DND-41 (cell line): ENCODE measurements around the gene SLC6A4.

Experiments
- ATAC-seq: fragments of 200-7000 bp; cut with Tn5 transposase; 3 replicates; pipeline ENCODE4 v1.9.1; 2021; ENCODE audit warnings: low read depth; ENCODE audit not compliant: insufficient read depth
- DNase-seq: peaks from one replicate; pipeline ENCODE4 v3.0.0-alpha.2; 2020
- H2AFZ ChIP-seq: 2 replicates; pipeline ENCODE4 v1.6.0; 2012; ENCODE audit warnings: low read depth, low read length
- H3K27ac ChIP-seq: 2 replicates; pipeline ENCODE4 v1.5.1; 2012; ENCODE audit warnings: low read length, inconsistent platforms
- H3K27me3 ChIP-seq: fragments of 200-600 bp; sonication (generic); 2 replicates; pipeline ENCODE4 v1.6.0; 2012; ENCODE audit warnings: low read length, mild to moderate bottlenecking, inconsistent platforms; ENCODE audit not compliant: insufficient read depth, poor library complexity
- H3K36me3 ChIP-seq: 2 replicates; pipeline ENCODE4 v1.5.1; 2012; ENCODE audit warnings: low read length, inconsistent platforms; ENCODE audit not compliant: insufficient read depth
- H3K4me1 ChIP-seq: 2 replicates; pipeline ENCODE4 v1.5.1; 2012; ENCODE audit warnings: mild to moderate bottlenecking, low read length; ENCODE audit not compliant: insufficient read depth
- H3K4me2 ChIP-seq: 2 replicates; pipeline ENCODE4 v1.6.0; 2012; ENCODE audit warnings: mild to moderate bottlenecking, moderate library complexity, low read length, inconsistent platforms; ENCODE audit not compliant: insufficient read depth
- H3K4me3 ChIP-seq, 2 experiments: fragments of 200-600 bp in 1 of 2; shearing (Covaris generic) in 1 of 2; 2 replicates each; pipeline ENCODE4 v1.5.1; 2012 to 2016; ENCODE audit warnings: inconsistent platforms in 2 of 2, low read length in 2 of 2, mild to moderate bottlenecking in 2 of 2, low read depth in 1 of 2, moderate library complexity in 1 of 2
- H3K79me2 ChIP-seq: 2 replicates; pipeline ENCODE4 v1.6.0; 2012; ENCODE audit warnings: low read length, inconsistent platforms; ENCODE audit not compliant: insufficient read depth
- H3K9ac ChIP-seq: 2 replicates; pipeline ENCODE4 v1.6.0; 2012; ENCODE audit warnings: low read depth, mild to moderate bottlenecking, inconsistent platforms, low read length, moderate library complexity
- H3K9me3 ChIP-seq: 2 replicates; pipeline ENCODE4 v1.5.1; 2012; ENCODE audit warnings: low read length, moderate library complexity, mild to moderate bottlenecking, inconsistent platforms; ENCODE audit not compliant: insufficient read depth, severe bottlenecking
- H4K20me1 ChIP-seq: 2 replicates; pipeline ENCODE4 v1.6.0; 2012; ENCODE audit warnings: low read length; ENCODE audit not compliant: insufficient read depth
- CTCF ChIP-seq: IDR thresholded peaks from 2 replicates; pipeline ENCODE4 v1.5.1; 2012; ENCODE audit warnings: borderline replicate concordance, low read length, moderate library complexity, mild to moderate bottlenecking; ENCODE audit not compliant: poor library complexity, severe bottlenecking; ENCODE audit errors: extremely low read depth
- EZH2 ChIP-seq: IDR thresholded peaks from 3 replicates; pipeline ENCODE4 v1.6.1; 2012; ENCODE audit warnings: borderline replicate concordance, low read depth, mild to moderate bottlenecking, moderate library complexity, low read length, inconsistent platforms; ENCODE audit not compliant: severe bottlenecking

Gene SLC6A4

GRCh38 chr17:30225112-30225511 is 10.4 kb downstream of the SLC6A4 start:
- H3K9ac ChIP-seq: no peak overlapping the region
- H2AFZ ChIP-seq: no peak overlapping the region
- no peak for TF ChIP-seq CTCF
- TF ChIP-seq EZH2: no peak

GRCh38 chr17:30224419-30224960 is 11.0 kb downstream of the SLC6A4 start:
- Histone ChIP-seq H3K79me2 (no peaks in the 10 kb centered on the region), H3K4me3 (no peak overlapping the region), H3K4me1 (no peaks in the 10 kb centered on the region), H3K36me3 (no peaks in the 10 kb centered on the region), H3K9me3 (no peaks in the 10 kb centered on the region), H3K4me2 (no peak overlapping the region), H4K20me1 (no peaks in the 10 kb centered on the region; the same call in 1 of the 2 replicates), H2AFZ (no peak overlapping the region), H3K27ac (no peak overlapping the region), H3K9ac (no peak overlapping the region), H3K27me3 (no peaks in the 10 kb centered on the region)
- TF ChIP-seq CTCF: no peak
- TF ChIP-seq EZH2: no peak
- DNase-seq (no peak), ATAC-seq (no peak)

More at GRCh38 chr17:30225112-30225511, 10.4 kb downstream of the SLC6A4 start:
- H3K27me3 ChIP-seq: no peaks in the 10 kb centered on the region
- H3K79me2 ChIP-seq: no peaks in the 10 kb centered on the region
- no peaks in the 10 kb centered on the region for H3K36me3 ChIP-seq
- H3K4me1 ChIP-seq: no peaks in the 10 kb centered on the region
- H3K27ac ChIP-seq: no peak overlapping the region
- DNase-seq (no peak), ATAC-seq (no peak)
- no peak overlapping the region for H3K4me2 ChIP-seq
- H3K4me3 ChIP-seq: no peak overlapping the region
- H4K20me1 ChIP-seq: no peaks in the 10 kb centered on the region; the same call in 1 of the 2 replicates
- no peaks in the 10 kb centered on the region for H3K9me3 ChIP-seq

- Histone ChIP-seq H3K9ac (no peak overlapping the region), H3K4me2 (no peak overlapping the region), H3K36me3 (no peaks in the 10 kb centered on the region), H3K9me3 (no peaks in the 10 kb centered on the region), H3K79me2 (no peaks in the 10 kb centered on the region), H4K20me1 (no peaks in the 10 kb centered on the region; the same call in 1 of the 2 replicates), H3K27me3 (no peaks in the 10 kb centered on the region), H3K4me3 (no peak overlapping the region), H3K4me1 (no peaks in the 10 kb centered on the region), H2AFZ (no peak overlapping the region), H3K27ac (no peak overlapping the region)
- ATAC-seq (no peak), DNase-seq (no peak)
- TF ChIP-seq CTCF (no peak), EZH2 (no peak)
Observed at GRCh38 chr17:30222721-30223175, 12.7 kb downstream of the SLC6A4 start.

GRCh38 chr17:30222251-30222650 is 13.2 kb downstream of the SLC6A4 start:
- H3K4me3 ChIP-seq: no peak overlapping the region
- no peaks in the 10 kb centered on the region for H3K27me3 ChIP-seq
- DNase-seq (no peak), ATAC-seq (no peak)
- no peak for TF ChIP-seq EZH2
- TF ChIP-seq CTCF: no peak
- no peak overlapping the region for H3K4me2 ChIP-seq
- H3K9ac ChIP-seq: no peak overlapping the region
- no peaks in the 10 kb centered on the region for H3K79me2 ChIP-seq
- no peak overlapping the region for H2AFZ ChIP-seq
- H4K20me1 ChIP-seq: no peaks in the 10 kb centered on the region; the same call in 1 of the 2 replicates
- H3K9me3 ChIP-seq: no peaks in the 10 kb centered on the region
- H3K4me1 ChIP-seq: no peaks in the 10 kb centered on the region
- H3K36me3 ChIP-seq: no peaks in the 10 kb centered on the region
- H3K27ac ChIP-seq: no peak overlapping the region
